ENCODE results near the gene AFAP1.

GRCh38 chr4:7765666-7766065 lies 174.0 kb downstream of the AFAP1 start:
- TF ChIP-seq CTCF (IDR thresholded peaks at IDR 0.05) (no peak), EP300 (IDR thresholded peaks at IDR 0.05) (no peak)
